GM10847 (cell line): ENCODE data around the gene TNIK.

Experiments
- POLR2A ChIP-seq: IDR thresholded peaks from 2 replicates; pipeline ENCODE4 v1.6.1; 2011; ENCODE audit not compliant: insufficient read length; ENCODE audit errors: extremely low read depth

Gene TNIK

GRCh38 chr3:171159024-171159821, 301.0 kb downstream of the TNIK start:
- no peak for TF ChIP-seq POLR2A

- no peak for TF ChIP-seq POLR2A
Observed at GRCh38 chr3:171157980-171158379, 302.2 kb downstream of the TNIK start.

DNA sequence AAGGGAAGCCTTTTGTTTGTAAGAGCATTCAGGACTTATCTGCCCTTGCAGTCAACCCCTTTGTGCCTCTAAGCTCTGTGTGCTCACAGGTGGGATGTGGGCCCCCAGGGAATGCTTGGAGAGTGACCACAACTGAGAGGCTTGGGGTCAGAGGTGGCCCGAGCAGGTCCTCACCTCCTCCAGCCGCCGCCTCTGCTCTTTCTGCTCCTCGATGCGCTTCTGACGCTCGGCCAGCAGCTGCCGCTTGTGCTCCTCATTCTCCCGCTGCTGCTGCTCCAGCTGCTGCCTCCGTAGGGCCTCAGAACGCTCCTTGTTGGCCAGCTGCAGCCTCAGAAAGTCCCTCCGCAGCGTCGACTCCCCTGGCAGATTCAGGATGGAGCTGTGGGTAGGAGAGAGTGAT, 302.9 kb downstream of the TNIK start:
- no peak for TF ChIP-seq POLR2A

- TF ChIP-seq POLR2A = no peak
Observed at GRCh38 chr3:171156401-171157010, 303.7 kb downstream of the TNIK start.

- no peak for TF ChIP-seq POLR2A
Observed at GRCh38 chr3:171155122-171155700, 305.0 kb downstream of the TNIK start.

GRCh38 chr3:171150945-171151344, 309.3 kb downstream of the TNIK start:
- no peak for TF ChIP-seq POLR2A

- no peak for TF ChIP-seq POLR2A
Observed at GRCh38 chr3:171149526-171150116, 310.6 kb downstream of the TNIK start.

DNA sequence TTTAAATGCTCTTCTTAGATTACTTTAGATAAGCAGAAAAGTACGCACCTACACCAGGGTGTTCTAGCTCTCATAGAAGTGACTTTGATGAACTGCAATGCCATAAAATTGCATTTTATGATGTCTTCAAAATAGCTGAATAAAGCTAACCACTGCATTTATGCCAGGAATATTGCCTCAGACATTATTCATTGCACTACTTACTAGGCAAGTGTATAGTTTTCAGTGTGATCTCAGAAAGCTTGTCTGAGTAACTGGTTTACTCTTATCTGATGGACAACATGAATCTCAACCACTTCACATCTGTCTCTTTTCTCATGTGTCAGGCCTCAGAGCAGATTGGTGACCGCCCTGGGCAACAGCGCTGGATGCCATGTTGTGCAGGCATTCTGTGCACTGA, 314.4 kb downstream of the TNIK start:
- no peak for TF ChIP-seq POLR2A

- no peak for TF ChIP-seq POLR2A
Observed at GRCh38 chr3:171142985-171143384, 317.2 kb downstream of the TNIK start.

- TF ChIP-seq POLR2A = no peak
Observed at GRCh38 chr3:171140246-171140645, 320.0 kb downstream of the TNIK start.

GRCh38 chr3:171138027-171138426, 322.2 kb downstream of the TNIK start:
- TF ChIP-seq POLR2A = no peak

DNA sequence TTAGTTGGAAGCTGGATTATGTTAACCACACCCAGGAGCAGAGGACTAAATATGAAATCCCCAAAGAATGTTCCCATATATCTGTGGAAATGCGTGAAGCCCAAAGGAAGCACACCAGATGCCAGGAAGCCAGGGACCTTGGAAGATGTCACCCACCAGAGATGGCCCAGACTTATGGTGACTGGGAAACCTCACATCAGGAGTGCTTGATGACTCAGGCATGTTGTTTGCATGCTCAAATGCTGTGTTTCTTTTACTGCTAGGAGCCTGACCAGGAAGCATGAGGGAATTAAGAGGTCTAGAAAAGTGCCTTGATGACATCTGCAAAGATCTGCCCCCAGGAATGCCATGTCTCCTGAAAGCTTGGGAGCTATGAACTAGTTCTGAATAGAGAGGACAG, 324.7 kb downstream of the TNIK start:
- TF ChIP-seq POLR2A = no peak

DNA sequence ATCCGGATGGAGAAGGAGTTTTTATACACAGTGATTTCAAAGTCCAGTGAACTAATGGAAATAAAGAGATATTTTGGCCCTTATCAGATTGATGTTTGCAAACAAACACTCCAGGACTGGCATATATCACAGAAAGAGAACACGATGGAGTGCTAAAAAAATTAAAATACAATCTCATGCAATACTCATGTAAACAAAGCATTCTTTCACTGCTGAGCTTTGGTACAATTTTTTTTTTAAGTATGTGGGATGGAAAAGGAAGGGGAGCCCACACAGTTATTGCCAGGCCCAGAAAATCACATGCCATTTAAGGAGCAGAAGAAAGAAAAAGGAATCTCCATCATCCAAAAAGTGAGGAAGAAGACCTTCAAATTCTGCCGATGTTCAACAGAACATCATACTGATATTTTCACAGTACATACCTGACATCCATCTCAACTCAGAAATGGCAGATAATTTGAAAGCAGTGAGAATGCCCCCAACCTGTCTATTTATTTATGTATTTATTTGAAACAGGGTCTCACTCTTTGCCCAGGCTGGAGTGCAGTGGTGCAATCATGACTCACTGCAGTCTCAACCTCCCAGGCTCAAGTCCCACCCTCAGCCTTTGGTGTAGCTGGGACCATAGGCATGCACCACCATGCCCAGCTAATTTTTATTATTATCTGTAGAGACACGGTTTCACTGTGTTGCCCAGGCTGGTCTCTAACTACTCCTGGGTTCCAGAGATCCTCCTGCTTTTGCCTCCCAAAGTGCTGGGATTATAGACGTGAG, 326.2 kb downstream of the TNIK start:
- TF ChIP-seq POLR2A = no peak

- TF ChIP-seq POLR2A = no peak
Observed at GRCh38 chr3:171133337-171133736, 326.9 kb downstream of the TNIK start.

GRCh38 chr3:171132873-171133272, 327.3 kb downstream of the TNIK start:
- TF ChIP-seq POLR2A = no peak
